Fibroblast of skin of right biceps (primary cell): ENCODE results near the gene ERCC6.

Source experiments
- DNase-seq: peaks from one replicate; pipeline ENCODE4 v3.0.0-alpha.2; 2013

ERCC6 gene

DNA sequence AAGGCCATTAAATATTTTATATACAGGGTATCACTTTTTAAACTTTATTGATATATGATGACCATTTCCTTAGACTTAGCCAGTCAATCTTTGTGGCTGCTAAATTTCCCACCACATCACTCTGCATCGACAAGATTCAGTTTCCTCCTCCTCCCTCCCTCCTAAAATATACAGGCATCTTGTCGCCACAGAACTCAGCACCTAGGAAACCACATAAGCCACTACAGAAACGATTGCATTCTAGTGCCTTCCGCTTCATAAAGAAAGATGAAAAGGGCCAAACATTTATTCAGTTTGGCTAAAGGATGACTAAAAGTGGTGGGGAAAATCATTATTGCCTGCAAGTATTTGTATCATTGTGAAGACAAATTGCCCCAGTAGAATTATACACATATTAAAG lies 30.7 kb downstream of the ERCC6 start:
- DNase-seq = no peak

DNA sequence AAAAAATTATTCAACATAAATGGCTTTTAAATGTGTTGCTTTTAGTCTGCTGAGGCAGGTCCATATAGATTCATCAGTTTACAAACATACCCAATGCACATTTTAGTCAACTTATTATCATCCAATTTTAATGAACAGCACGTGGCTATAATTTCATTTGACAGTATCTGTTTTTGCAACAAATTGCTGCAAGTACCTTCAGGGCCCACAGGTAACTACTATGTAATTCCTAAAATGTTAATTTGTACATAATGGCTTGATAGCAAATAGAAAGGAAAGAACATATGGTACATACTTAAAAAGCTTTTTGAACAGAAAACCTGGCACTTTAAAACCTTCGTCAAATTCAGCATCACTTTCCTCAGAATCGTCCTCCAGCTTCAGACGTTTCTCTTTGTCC lies 33.3 kb downstream of the ERCC6 start:
- no peak for DNase-seq

GRCh38 chr10:49505076-49505475 lies 33.8 kb downstream of the ERCC6 start:
- DNase-seq = no peak

- DNase-seq = no peak
Observed at GRCh38 chr10:49504528-49504927, 34.4 kb downstream of the ERCC6 start.

- DNase-seq = peak; percentile 23
Observed at GRCh38 chr10:49502358-49502757, 36.6 kb downstream of the ERCC6 start.

- no peak for DNase-seq
Observed at GRCh38 chr10:49500412-49500811, 38.5 kb downstream of the ERCC6 start.

DNA sequence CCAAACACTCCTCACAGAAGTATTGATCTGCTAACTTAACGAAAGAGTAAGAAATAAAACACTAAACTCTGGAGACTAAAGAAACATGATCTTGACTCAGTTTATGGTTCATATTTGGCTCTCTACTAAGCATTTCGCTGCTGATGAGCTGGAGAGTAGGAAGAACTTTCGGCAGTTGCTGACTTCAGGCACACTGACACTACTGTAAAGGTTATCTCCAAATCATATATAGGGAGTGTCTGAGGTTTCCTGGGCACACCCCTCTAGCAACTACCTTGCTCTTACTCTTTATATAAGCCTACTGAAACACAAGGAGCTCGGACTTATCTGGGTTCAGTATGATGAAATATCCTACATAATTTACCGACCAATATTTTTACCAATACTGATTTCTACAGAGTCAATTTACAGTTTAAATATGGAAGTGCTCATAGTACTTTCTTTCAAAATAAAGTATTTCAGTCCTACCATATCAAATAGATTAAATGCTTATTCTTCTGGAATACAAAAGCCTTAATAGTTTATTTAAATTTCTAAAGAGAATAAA lies 39.5 kb downstream of the ERCC6 start:
- DNase-seq = no peak

GRCh38 chr10:49498425-49498824 lies 40.5 kb downstream of the ERCC6 start:
- DNase-seq = peak; percentile 26

- DNase-seq = no peak
Observed at GRCh38 chr10:49497358-49497757, 41.6 kb downstream of the ERCC6 start.

GRCh38 chr10:49488056-49488717 lies 50.7 kb downstream of the ERCC6 start:
- no peak for DNase-seq

DNA sequence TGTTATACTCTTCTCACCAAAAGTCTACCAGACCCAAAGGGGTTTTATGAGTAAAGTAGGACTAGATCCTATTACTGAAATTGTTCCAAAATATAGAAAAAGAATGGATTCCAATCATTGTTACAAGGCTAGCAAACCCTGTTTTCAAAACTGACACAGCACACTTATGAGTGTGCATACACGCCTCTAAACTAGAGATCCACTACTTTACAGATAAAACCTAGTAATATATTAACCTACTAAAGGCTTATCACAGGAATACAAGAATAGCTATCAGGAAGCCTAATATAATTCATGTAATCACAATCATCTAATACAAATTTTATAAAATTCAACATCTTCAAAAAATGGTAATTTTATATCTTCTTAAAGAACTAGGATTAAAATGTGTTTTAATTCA lies 52.2 kb downstream of the ERCC6 start:
- no peak for DNase-seq

- DNase-seq = no peak
Observed at GRCh38 chr10:49486009-49486408, 52.9 kb downstream of the ERCC6 start.

DNA sequence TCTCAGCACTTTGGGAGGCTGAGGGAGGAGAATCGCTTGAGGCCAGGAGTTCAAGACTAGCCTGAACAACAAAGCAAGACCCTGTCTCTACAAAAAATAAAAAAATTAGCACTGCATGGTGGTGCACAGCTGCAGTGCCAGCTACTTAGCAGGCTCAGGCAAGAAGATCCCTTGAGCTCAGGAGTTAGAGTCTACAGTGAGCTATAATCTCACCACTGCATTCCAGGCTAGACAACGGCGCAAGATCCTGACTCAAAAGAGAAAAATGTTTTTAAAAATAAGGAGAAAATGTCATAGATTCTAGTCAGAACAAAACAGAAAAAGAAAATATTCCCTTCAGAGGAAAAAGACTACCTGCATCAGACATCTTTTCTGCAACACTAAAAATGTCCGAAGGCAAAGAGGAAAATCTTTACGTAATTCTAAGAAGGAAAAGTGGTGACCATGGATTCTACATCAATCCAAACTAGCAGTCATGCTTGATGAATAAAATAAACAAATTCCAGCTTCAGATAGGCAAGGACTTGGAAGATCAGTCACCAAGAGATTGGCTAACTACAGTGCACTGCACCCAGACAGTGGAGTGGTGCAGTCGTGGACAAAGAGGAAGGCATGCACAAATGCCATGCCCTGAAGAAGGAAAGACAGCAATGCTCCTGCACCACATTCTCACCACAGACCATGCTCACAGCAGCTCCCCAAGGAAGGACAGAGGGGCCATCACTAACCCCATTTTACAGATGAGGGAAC lies 54.3 kb downstream of the ERCC6 start:
- DNase-seq = peak; percentile 48

- no peak for DNase-seq
Observed at GRCh38 chr10:49478819-49479218, 60.1 kb downstream of the ERCC6 start.

- no peak for DNase-seq
Observed at GRCh38 chr10:49474901-49475300, 64.0 kb downstream of the ERCC6 start.

- DNase-seq = no peak
Observed at GRCh38 chr10:49471532-49471931, 67.4 kb downstream of the ERCC6 start.

DNA sequence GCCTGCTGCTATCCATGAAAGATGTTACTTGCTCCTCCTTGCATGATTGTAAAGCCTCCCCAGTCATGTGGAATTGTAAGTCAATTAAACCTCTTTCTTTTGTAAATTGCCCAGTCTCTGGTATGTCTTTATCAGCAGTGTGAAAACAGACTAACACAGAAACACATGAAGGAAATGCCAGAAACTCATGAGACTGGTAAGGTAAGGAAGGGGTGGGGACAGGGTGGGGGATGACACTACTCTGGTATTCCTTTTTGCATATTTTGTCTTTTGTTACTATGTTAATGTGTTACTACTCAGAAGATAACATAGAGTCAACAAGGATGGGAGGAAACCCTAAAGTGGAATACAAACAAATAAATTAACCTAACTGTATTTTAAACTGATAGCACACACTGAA lies 73.2 kb downstream of the ERCC6 start:
- no peak for DNase-seq
